HG02970 (cell line): ENCODE results near the gene CD101.

Experiments used
- ATAC-seq: cut with Tn5 transposase; IDR thresholded peaks from one replicate; pipeline ENCODE4 v1.9.1; 2021; ENCODE audit warnings: mild to moderate bottlenecking, moderate library complexity, moderate number of reproducible peaks; ENCODE audit not compliant: unreplicated experiment, low FRiP score

Gene CD101

GRCh38 chr1:117010310-117010969 lies 8.9 kb downstream of the CD101 start:
- ATAC-seq = no peak

- no peak for ATAC-seq
Measured at GRCh38 chr1:117011334-117011733, 9.8 kb downstream of the CD101 start.

DNA sequence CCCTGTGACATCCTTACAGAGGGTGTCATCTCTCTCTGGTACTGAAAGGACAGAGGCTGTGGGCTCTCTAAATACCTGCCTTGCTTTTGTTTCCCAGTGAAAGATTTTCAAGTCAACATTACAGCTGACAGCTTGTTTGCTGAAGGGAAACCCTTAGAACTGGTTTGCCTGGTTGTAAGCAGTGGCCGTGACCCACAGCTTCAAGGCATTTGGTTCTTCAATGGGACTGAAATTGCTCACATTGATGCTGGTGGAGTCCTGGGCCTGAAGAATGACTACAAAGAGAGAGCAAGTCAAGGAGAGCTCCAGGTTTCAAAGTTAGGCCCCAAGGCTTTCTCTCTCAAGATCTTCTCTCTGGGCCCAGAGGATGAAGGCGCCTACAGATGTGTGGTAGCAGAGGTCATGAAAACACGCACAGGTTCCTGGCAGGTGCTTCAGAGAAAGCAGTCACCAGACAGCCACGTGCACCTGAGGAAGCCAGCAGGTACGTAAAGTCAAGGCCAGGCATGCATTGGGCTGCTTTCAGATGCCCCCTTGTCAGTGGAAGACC lies 11.8 kb downstream of the CD101 start:
- no peak for ATAC-seq

- no peak for ATAC-seq
Measured at GRCh38 chr1:117014209-117014608, 12.6 kb downstream of the CD101 start.

DNA sequence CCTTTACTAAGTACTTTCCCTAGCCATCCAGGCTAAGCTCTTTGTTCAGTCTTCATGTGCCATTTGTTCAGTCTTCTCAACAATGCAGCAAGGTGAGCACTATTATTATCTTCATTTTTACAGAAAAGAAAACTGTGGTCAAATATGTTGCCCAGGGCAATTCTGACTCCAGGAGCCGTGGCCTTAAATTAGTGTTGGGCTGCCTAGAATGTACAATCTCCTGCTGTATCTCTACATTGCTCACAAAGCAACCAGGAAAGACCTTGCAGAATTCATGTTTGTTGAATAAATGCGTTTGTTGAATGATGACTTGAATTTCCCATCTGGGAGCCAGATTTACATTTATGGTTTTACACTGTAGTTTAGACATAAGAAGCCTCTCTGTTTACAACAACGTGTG lies 14.2 kb downstream of the CD101 start:
- ATAC-seq = no peak

- ATAC-seq = no peak
Measured at GRCh38 chr1:117017062-117017461, 15.5 kb downstream of the CD101 start.

DNA sequence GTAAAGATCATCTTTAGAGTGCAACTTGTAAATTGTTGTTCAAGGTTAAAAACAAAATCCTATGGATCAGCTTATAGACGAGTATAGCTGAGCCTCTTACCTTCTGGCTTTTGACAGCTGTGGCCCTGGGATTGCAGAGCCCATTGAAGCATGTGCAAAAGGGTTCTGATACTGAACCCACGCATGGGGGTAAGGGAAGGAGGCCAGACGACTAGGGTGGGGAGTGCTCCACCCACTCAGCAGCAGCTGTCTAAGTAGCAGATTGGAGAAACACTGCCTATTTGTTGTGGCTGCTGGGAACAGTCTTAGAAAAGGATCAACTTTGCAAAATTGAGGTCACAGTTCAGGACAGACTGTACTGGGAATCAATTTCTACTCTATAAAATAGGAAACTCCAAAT lies 16.1 kb downstream of the CD101 start:
- ATAC-seq = no peak

DNA sequence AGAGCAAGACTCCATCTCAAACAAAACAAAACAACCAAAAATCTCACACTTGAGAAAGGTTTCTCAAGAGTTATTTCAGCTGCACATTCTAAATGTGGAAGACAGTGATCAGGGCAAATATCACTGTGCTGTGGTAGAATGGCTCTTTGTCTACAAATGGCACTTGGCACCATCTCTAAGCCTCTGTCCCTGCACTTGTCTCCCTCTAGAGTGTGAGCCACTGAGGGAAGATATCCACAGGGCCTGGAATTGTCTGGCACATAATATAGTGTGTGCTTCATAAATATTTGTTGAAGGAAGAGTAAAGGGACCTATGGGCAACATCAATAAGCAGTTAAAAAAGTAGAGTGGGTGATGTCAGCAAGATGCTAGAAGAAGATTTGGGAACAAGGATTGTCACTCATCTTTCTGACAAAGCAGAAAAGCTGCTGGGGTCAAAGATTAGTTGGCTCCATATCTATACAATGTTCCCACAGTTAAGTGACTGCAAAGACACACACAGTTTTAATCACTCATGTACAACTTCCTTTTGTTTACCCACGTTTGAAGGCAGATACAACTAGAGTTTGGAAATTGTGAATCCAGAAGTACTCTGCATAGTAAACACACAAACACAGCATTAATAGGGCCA lies 19.1 kb downstream of the CD101 start:
- ATAC-seq = no peak

- no peak for ATAC-seq
Measured at GRCh38 chr1:117022114-117022513, 20.6 kb downstream of the CD101 start.

- no peak for ATAC-seq
Measured at GRCh38 chr1:117025568-117025967, 24.0 kb downstream of the CD101 start.

DNA sequence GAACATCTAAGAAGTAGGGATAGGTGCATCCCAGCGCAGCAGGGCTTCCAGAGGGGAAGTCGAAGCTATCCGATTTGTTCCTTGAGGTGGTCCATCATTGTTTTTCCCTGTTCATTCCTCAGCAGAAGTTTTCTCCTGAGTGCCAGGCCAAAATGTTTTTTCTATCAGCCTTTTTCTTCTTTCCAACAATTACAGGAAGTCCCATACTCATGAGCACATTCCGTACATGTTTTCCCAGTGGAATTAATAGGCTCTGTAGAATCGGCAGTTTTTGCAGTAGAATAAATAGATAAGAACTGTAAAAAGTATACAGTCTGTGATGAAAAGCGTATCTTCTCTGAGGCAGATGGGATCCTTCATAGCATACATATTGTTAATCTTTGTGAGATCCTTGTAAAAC lies 24.8 kb downstream of the CD101 start:
- ATAC-seq = no peak

GRCh38 chr1:117029685-117030084 lies 28.1 kb downstream of the CD101 start:
- no peak for ATAC-seq

- ATAC-seq = no peak
Measured at GRCh38 chr1:117030271-117030877, 28.8 kb downstream of the CD101 start.

GRCh38 chr1:117032266-117032665 lies 30.7 kb downstream of the CD101 start:
- ATAC-seq = no peak

DNA sequence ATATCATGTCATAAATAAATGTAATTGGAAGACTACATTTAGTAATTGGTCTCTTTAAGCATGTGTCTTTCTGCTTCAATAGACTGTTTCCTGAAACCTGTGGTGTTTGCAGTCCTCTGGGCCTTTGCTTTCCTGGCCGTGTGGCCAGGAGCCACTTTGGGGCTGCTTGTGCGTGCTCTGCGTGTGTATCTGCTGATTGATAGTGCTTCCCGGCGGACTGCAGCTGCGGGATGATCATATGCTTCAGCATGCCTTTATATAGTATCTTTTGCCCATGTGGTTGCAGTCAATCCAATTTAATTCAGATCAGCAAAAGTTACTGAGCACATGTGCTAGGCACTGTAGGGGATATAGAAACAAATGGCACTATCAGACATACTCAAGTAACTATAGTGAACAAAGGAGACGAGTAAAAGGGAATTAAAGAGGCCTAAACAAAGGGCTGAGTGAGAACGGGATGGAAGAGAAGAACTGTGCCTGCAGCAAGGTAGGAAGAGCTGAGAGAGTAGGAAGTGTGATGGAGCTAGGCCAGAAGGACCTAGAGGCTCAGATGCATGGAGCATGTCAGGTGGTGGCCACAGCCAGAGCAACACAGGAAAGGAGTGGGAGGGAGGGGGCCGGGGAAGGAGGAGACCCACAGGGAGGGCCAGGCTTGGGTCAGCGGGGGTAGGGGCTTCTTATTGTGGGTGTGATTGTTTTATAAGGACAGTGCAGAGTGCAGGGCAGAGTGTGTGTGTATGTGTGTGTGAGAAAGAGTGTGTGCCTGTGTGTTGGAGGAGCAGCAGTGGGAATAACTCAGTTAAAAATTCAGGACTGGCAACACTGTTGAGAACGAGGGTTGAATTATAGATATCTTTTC lies 31.4 kb downstream of the CD101 start:
- no peak for ATAC-seq

- no peak for ATAC-seq
Measured at GRCh38 chr1:117033772-117034171, 32.2 kb downstream of the CD101 start.

GRCh38 chr1:117034791-117035290 lies 33.3 kb downstream of the CD101 start:
- ATAC-seq = no peak

DNA sequence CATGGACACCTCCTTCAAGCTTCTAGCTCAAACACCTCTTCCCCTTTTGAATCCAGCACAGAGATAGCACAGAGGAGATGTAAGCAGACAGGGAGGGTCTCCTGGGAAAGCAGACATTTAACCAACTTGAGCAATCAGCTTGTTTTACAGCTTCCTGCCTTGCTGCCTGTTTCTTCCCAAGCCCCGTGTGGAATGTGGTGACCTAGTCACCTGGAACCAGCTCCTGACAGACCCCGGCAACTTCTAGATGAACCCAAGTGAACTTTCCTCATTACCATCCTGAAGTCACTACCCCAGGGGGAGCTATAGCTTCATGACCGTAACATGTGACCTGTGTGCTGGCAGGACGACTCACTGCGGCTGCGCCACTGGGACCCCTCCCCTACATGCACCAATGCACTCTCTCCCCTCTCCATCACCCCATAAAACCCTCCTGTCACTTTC lies 34.5 kb downstream of the CD101 start:
- no peak for ATAC-seq

DNA sequence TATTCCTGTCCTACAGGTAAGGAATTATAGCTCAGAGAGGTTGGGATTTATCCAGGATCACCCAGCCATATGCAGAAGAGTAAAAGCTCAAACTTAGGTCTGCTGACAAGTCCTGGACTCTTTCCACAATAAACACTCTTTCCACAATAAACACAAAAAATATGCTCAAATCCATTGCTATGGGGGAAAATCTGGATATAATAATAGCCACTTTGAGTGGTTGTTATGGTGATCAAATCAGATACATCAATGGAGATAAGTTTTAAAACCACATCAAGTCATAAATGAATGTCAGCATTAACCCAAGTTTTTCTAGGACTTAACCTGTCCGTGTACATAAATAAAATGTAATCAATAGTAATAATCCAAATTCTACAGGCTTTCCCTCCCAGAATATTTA lies 36.2 kb downstream of the CD101 start:
- ATAC-seq = no peak

DNA sequence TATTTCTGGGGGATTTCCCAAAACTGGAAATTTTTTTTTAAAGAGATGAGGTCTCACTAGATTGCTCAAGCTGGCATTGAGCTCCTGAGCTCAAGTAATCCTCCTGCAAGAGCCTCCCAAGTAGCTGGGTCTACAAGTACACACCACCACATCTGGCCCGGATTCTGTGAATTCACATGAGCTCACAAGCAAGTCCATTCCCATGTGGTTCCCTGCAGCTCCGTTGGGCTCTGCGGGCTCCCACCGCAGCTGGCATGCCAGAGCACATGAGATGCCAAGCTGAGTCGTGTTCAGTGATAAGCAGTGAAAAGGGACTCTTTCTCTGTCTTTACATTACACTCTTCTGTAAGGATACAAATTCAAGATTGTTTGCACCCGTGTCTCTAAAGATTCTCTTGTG lies 36.7 kb downstream of the CD101 start:
- no peak for ATAC-seq

- ATAC-seq = no peak
Measured at GRCh38 chr1:117044217-117044616, 42.7 kb downstream of the CD101 start.
